Mesendoderm (in vitro differentiated cells): ENCODE data around the gene NCCRP1.

Source experiments
- DNase-seq: peaks from one replicate; pipeline ENCODE4 v3.0.0; 2013
- H2AK5ac ChIP-seq: 2 replicates; pipeline ENCODE4 v1.6.1; 2013; ENCODE audit warnings: low read length, inconsistent platforms
- H2BK120ac ChIP-seq: 2 replicates; pipeline ENCODE4 v1.6.1; 2013; ENCODE audit warnings: low read depth, mild to moderate bottlenecking, low read length, moderate library complexity, mixed read lengths
- H2BK15ac ChIP-seq: replicated peaks from 2 replicates; pipeline ENCODE4 v1.6.1; 2013; ENCODE audit warnings: low read depth, mild to moderate bottlenecking, moderate library complexity
- H2BK5ac ChIP-seq: 2 replicates; pipeline ENCODE4 v1.6.1; 2013; ENCODE audit warnings: low read length, inconsistent platforms
- H3K18ac ChIP-seq: 2 replicates; pipeline ENCODE4 v1.6.1; 2013; ENCODE audit warnings: mild to moderate bottlenecking, low read length, mixed read lengths
- H3K23ac ChIP-seq: one replicate; pipeline ENCODE4 v1.6.1; 2013; ENCODE audit warnings: low read length
- H3K27ac ChIP-seq: 2 replicates; pipeline ENCODE4 v1.5.1; 2013; ENCODE audit warnings: low read depth, mild to moderate bottlenecking, inconsistent platforms, low read length, moderate library complexity
- H3K27me3 ChIP-seq: 2 replicates; pipeline ENCODE4 v1.6.1; 2013; ENCODE audit warnings: low read length, control low read depth, mild to moderate bottlenecking, inconsistent platforms; ENCODE audit not compliant: insufficient read depth, poor library complexity
- H3K36me3 ChIP-seq: 2 replicates; pipeline ENCODE4 v1.6.1; 2013; ENCODE audit warnings: low read length, inconsistent platforms; ENCODE audit not compliant: control insufficient read depth, insufficient read depth
- H3K4ac ChIP-seq: one replicate; pipeline ENCODE4 v1.6.1; 2013; ENCODE audit warnings: low read depth, mild to moderate bottlenecking, low read length, moderate library complexity
- H3K4me1 ChIP-seq: 2 replicates; pipeline ENCODE4 v1.6.1; 2013; ENCODE audit warnings: low read depth, low read length, inconsistent platforms; ENCODE audit not compliant: control insufficient read depth
- H3K4me2 ChIP-seq: 2 replicates; pipeline ENCODE4 v1.6.1; 2013; ENCODE audit warnings: low read length
- H3K4me3 ChIP-seq: 2 replicates; pipeline ENCODE4 v1.5.1; 2013; ENCODE audit warnings: mild to moderate bottlenecking, low read length
- H3K56ac ChIP-seq: one replicate; pipeline ENCODE4 v1.6.1; 2013; ENCODE audit warnings: low read length
- H3K79me1 ChIP-seq: 2 replicates; pipeline ENCODE4 v1.6.1; 2013; ENCODE audit warnings: low read length, inconsistent platforms
- H3K79me2 ChIP-seq: 2 replicates; pipeline ENCODE4 v1.6.1; 2013; ENCODE audit warnings: mild to moderate bottlenecking, low read length; ENCODE audit not compliant: control insufficient read depth, insufficient read depth
- H3K9ac ChIP-seq: 2 replicates; pipeline ENCODE4 v1.6.1; 2013; ENCODE audit warnings: low read length, inconsistent platforms
- H4K5ac ChIP-seq: one replicate; pipeline ENCODE4 v1.6.1; 2013; ENCODE audit warnings: low read length
- H4K8ac ChIP-seq: one replicate; pipeline ENCODE4 v1.6.1; 2013; ENCODE audit warnings: low read depth, mild to moderate bottlenecking, control low read depth, low read length, moderate library complexity
- WGBS: extraction: QIAGEN DNeasy Blood & Tissue Kit; methylation state at CpG from one replicate; pipeline ENCODE4 v1.1.7; 2013; ENCODE audit warnings: low lambda C conversion rate, missing lambda C conversion rate; ENCODE audit not compliant: insufficient coverage; ENCODE audit errors: extremely low coverage; 5-methylcytosine and 5-hydroxymethylcytosine counted together

NCCRP1 gene

GRCh38 chr19:39175564-39175963 is 21.2 kb upstream of the NCCRP1 start:
- H3K79me2 ChIP-seq = no peaks in the 10 kb centered on the region
- no peak overlapping the region for H3K9ac ChIP-seq
- H3K27ac ChIP-seq = no peak overlapping the region
- no peaks in the 10 kb centered on the region for H3K79me1 ChIP-seq
- H3K4ac ChIP-seq = no peak overlapping the region
- no peak overlapping the region for H2AK5ac ChIP-seq
- no CpG with 5 or more reads among the region's 7 CpGs for WGBS
- H4K5ac ChIP-seq = no peak overlapping the region
- no peak overlapping the region for H2BK15ac ChIP-seq
- no peak overlapping the region for H3K18ac ChIP-seq
- no peak overlapping the region for H2BK5ac ChIP-seq
- H3K23ac ChIP-seq = no peak overlapping the region
- no peaks in the 10 kb centered on the region for H3K36me3 ChIP-seq
- no peaks in the 10 kb centered on the region for H3K4me1 ChIP-seq
- no peak overlapping the region for H3K56ac ChIP-seq
- H4K8ac ChIP-seq = no peak overlapping the region
- H3K4me3 ChIP-seq = no peak overlapping the region
- H2BK120ac ChIP-seq = no peak overlapping the region
- no peak for DNase-seq
- no peaks in the 10 kb centered on the region for H3K27me3 ChIP-seq
- no peak overlapping the region for H3K4me2 ChIP-seq

- no peaks in the 10 kb centered on the region for H3K79me2 ChIP-seq
- H2BK120ac ChIP-seq = no peak overlapping the region
- no peak overlapping the region for H2BK5ac ChIP-seq
- H3K79me1 ChIP-seq = no peaks in the 10 kb centered on the region
- DNase-seq = no peak
- H3K18ac ChIP-seq = no peak overlapping the region
- H3K27me3 ChIP-seq = no peaks in the 10 kb centered on the region
- no peaks in the 10 kb centered on the region for H3K36me3 ChIP-seq
- no peaks in the 10 kb centered on the region for H3K4me1 ChIP-seq
- no peak overlapping the region for H3K9ac ChIP-seq
- WGBS = no CpG with 5 or more reads among the region's 10 CpGs
- H2AK5ac ChIP-seq = no peak overlapping the region
- H3K4me3 ChIP-seq = no peak overlapping the region
- no peak overlapping the region for H3K56ac ChIP-seq
- H3K27ac ChIP-seq = no peak overlapping the region
- no peak overlapping the region for H3K23ac ChIP-seq
- no peak overlapping the region for H2BK15ac ChIP-seq
- no peak overlapping the region for H4K8ac ChIP-seq
- H4K5ac ChIP-seq = no peak overlapping the region
- H3K4ac ChIP-seq = no peak overlapping the region
- H3K4me2 ChIP-seq = no peak overlapping the region
These were observed 19.6 kb upstream of the NCCRP1 start for GRCh38 chr19:39177110-39177699.

- H3K27me3 ChIP-seq = no peaks in the 10 kb centered on the region
- H2BK120ac ChIP-seq = no peak overlapping the region
- no peak overlapping the region for H3K4ac ChIP-seq
- H3K4me1 ChIP-seq = no peaks in the 10 kb centered on the region
- H3K18ac ChIP-seq = no peak overlapping the region
- no peak overlapping the region for H3K9ac ChIP-seq
- no peak overlapping the region for H3K27ac ChIP-seq
- H3K56ac ChIP-seq = no peak overlapping the region
- no peak overlapping the region for H4K5ac ChIP-seq
- no CpG with 5 or more reads among the region's 11 CpGs for WGBS
- no peaks in the 10 kb centered on the region for H3K36me3 ChIP-seq
- DNase-seq = no peak
- no peak overlapping the region for H4K8ac ChIP-seq
- no peak overlapping the region for H2BK15ac ChIP-seq
- H2BK5ac ChIP-seq = no peak overlapping the region
- no peak overlapping the region for H3K4me2 ChIP-seq
- H3K79me2 ChIP-seq = no peaks in the 10 kb centered on the region
- H2AK5ac ChIP-seq = no peak overlapping the region
- no peak overlapping the region for H3K4me3 ChIP-seq
- no peak overlapping the region for H3K23ac ChIP-seq
- H3K79me1 ChIP-seq = no peaks in the 10 kb centered on the region
These were observed 19.0 kb upstream of the NCCRP1 start for GRCh38 chr19:39177736-39178135.

GRCh38 chr19:39178296-39179006 is 18.3 kb upstream of the NCCRP1 start:
- Histone ChIP-seq H3K79me2 (no peaks in the 10 kb centered on the region), H2BK120ac (no peak overlapping the region), H3K79me1 (no peaks in the 10 kb centered on the region), H3K4me3 (no peak overlapping the region), H3K4me2 (no peak overlapping the region), H3K56ac (no peak overlapping the region), H3K27me3 (no peaks in the 10 kb centered on the region), H2BK15ac (no peak overlapping the region), H3K23ac (no peak overlapping the region), H3K9ac (no peak overlapping the region), H3K27ac (no peak overlapping the region), H3K4ac (no peak overlapping the region), H4K5ac (no peak overlapping the region), H2BK5ac (no peak overlapping the region), H3K36me3 (no peaks in the 10 kb centered on the region), H4K8ac (no peak overlapping the region), H3K4me1 (no peaks in the 10 kb centered on the region), H3K18ac (no peak overlapping the region), H2AK5ac (no peak overlapping the region)
- no peak for DNase-seq
- no CpG with 5 or more reads among the region's 30 CpGs for WGBS

- Histone ChIP-seq H3K27me3 (no peaks in the 10 kb centered on the region), H2BK120ac (no peak overlapping the region), H3K9ac (no peak overlapping the region), H3K79me2 (no peaks in the 10 kb centered on the region), H4K8ac (no peak overlapping the region), H2BK5ac (no peak overlapping the region), H3K79me1 (no peaks in the 10 kb centered on the region), H3K27ac (no peak overlapping the region), H4K5ac (no peak overlapping the region), H3K4ac (no peak overlapping the region), H2AK5ac (no peak overlapping the region), H3K56ac (no peak overlapping the region), H3K36me3 (no peaks in the 10 kb centered on the region), H2BK15ac (no peak overlapping the region), H3K18ac (no peak overlapping the region), H3K4me2 (no peak overlapping the region), H3K4me1 (no peaks in the 10 kb centered on the region), H3K4me3 (no peak overlapping the region), H3K23ac (no peak overlapping the region)
- no CpG with 5 or more reads among the region's 10 CpGs for WGBS
- no peak for DNase-seq
These were observed 17.0 kb upstream of the NCCRP1 start for GRCh38 chr19:39179754-39180153.

GRCh38 chr19:39180749-39181148 is 16.0 kb upstream of the NCCRP1 start:
- Histone ChIP-seq H3K79me1 (no peaks in the 10 kb centered on the region), H3K4me2 (no peak overlapping the region), H4K8ac (no peak overlapping the region), H3K56ac (no peak overlapping the region), H3K4ac (no peak overlapping the region), H3K27ac (no peak overlapping the region), H3K79me2 (no peaks in the 10 kb centered on the region), H3K23ac (no peak overlapping the region), H3K9ac (no peak overlapping the region), H3K4me3 (no peak overlapping the region), H4K5ac (no peak overlapping the region), H3K4me1 (no peaks in the 10 kb centered on the region), H3K18ac (no peak overlapping the region), H2BK5ac (no peak overlapping the region), H2AK5ac (no peak overlapping the region), H2BK120ac (no peak overlapping the region), H3K36me3 (no peaks in the 10 kb centered on the region), H3K27me3 (no peaks in the 10 kb centered on the region), H2BK15ac (no peak overlapping the region)
- no CpG with 5 or more reads among the region's 9 CpGs for WGBS
- DNase-seq = no peak
